Fibroblast of lung (primary cell): Measurements from ENCODE around the gene SSPN.

ENCODE experiments used
- EZH2 ChIP-seq: IDR thresholded peaks from 2 replicates; pipeline ENCODE4 v1.5.1; 2012; ENCODE audit warnings: low read length, control low read depth, mild to moderate bottlenecking; ENCODE audit errors: missing control alignments
- TF ChIP-seq, protein P1 (sequence below), 2 donors: IDR thresholded peaks in 1 of 2; conservative IDR thresholded peaks in 1 of 2; 1 replicate in 1 of 2; 2 replicates in 1 of 2; pipeline ENCODE4 v1.5.1; 2011 to 2012; ENCODE audit warnings: low read length in 2 of 2, control low read depth in 1 of 2, inconsistent platforms in 1 of 2, low read depth in 1 of 2, mild to moderate bottlenecking in 1 of 2

DNA sequence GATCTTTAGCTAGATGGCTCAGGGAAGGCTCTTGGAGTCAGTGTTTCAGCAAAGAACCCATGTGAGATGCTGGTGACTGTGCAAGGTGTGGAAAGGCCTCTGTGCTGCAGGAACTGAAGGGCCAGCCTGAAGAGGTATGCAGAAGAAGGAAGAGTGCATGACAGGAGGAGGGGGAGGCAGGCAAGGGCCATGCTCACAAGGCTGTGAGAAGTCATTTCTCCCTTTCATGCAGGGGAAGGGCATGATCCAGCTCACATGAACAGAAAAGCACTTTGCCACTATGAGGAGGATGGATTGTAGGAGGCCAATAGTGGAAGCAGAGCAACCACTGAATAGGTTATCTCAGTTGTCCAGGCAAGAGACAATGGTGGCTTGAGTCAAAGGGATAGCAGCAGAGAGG, 83.7 kb downstream of the SSPN start:
- TF ChIP-seq, protein P1, sequence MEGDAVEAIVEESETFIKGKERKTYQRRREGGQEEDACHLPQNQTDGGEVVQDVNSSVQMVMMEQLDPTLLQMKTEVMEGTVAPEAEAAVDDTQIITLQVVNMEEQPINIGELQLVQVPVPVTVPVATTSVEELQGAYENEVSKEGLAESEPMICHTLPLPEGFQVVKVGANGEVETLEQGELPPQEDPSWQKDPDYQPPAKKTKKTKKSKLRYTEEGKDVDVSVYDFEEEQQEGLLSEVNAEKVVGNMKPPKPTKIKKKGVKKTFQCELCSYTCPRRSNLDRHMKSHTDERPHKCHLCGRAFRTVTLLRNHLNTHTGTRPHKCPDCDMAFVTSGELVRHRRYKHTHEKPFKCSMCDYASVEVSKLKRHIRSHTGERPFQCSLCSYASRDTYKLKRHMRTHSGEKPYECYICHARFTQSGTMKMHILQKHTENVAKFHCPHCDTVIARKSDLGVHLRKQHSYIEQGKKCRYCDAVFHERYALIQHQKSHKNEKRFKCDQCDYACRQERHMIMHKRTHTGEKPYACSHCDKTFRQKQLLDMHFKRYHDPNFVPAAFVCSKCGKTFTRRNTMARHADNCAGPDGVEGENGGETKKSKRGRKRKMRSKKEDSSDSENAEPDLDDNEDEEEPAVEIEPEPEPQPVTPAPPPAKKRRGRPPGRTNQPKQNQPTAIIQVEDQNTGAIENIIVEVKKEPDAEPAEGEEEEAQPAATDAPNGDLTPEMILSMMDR (conservative IDR thresholded peaks at IDR 0.05 in 1 of 2, IDR thresholded peaks at IDR 0.05 in 1 of 2; ENCODE audit: low read depth in 1 of 2, low read length in 2 of 2): no peak
- TF ChIP-seq EZH2: no peak
